SK-N-SH (cell line): Measurements from ENCODE around the gene PTPN23. TPM values are rescaled to one million over a fixed set of nuclear protein-coding genes. Genes with fewer than 3 reads are reported as not detected.

Experiments used
- CTCF ChIA-PET: fragments of 300-600, 350-600 bp; formaldehyde crosslinking; extraction: SDS; loops from one replicate; lab custom pipeline; 2021; lab: Yijun Ruan, JAX
- POLR2A ChIA-PET: fragments of 350-600 bp; sonication (Branson Sonifier 250); formaldehyde crosslinking; extraction: SDS; loops from one replicate; lab custom pipeline; 2020; ENCODE audit warnings: antibody characterized with exemption, inconsistent platforms; lab: Yijun Ruan, JAX
- DNase-seq: peaks from one replicate; pipeline ENCODE4 v3.0.0; 2012
- H2AFZ ChIP-seq: fragments of 200-600 bp; sonication (generic); 2 replicates; pipeline ENCODE4 v1.8.1; 2016; ENCODE audit warnings: antibody characterized with exemption, mild to moderate bottlenecking, low read depth
- H3F3A ChIP-seq: fragments of 200-600 bp; sonication (generic); replicated peaks from 2 replicates; pipeline ENCODE3; 2016; ENCODE audit warnings: antibody characterized with exemption, mild to moderate bottlenecking; ENCODE audit not compliant: insufficient read depth
- H3K27ac ChIP-seq, 2 experiments: fragments of 200-500 bp in 1 of 2; fragments of 200-600 bp in 1 of 2; sonication (Bioruptor generic) in 1 of 2; sonication (generic), shearing (Covaris generic) in 1 of 2; 2 replicates each; pipeline versions ENCODE4 v1.5.1 to v1.6.1; 2014 to 2016; ENCODE audit warnings: low read depth in 2 of 2, inconsistent platforms in 1 of 2, low read length in 1 of 2, mild to moderate bottlenecking in 1 of 2, mixed read lengths in 1 of 2
- H3K27me3 ChIP-seq: fragments of 200-600 bp; sonication (generic), shearing (Covaris generic); 2 replicates; pipeline ENCODE4 v1.6.1; 2016; ENCODE audit warnings: mixed run types; ENCODE audit not compliant: insufficient read depth
- H3K36me3 ChIP-seq, 2 experiments: fragments of 200-500 bp in 1 of 2; fragments of 200-600 bp in 1 of 2; sonication (Bioruptor generic) in 1 of 2; sonication (generic) in 1 of 2; replicated peaks in 1 of 2; 2 replicates each; pipeline versions ENCODE3 to v1.5.1; 2014 to 2016; ENCODE audit warnings: low read length in 1 of 2, mild to moderate bottlenecking in 1 of 2; ENCODE audit not compliant: insufficient read depth in 2 of 2, control insufficient read depth in 1 of 2
- H3K4me1 ChIP-seq, 2 experiments: fragments of 200-500 bp in 1 of 2; fragments of 200-600 bp in 1 of 2; sonication (Bioruptor generic) in 1 of 2; sonication (generic), shearing (Covaris generic) in 1 of 2; 2 replicates each; pipeline versions ENCODE4 v1.5.1 to v1.6.1; 2014 to 2016; ENCODE audit warnings: low read depth in 1 of 2, low read length in 1 of 2, mixed run types in 1 of 2; ENCODE audit not compliant: insufficient read depth in 2 of 2, control insufficient read depth in 1 of 2
- H3K4me2 ChIP-seq: fragments of 200-600 bp; sonication (generic), shearing (Covaris generic); 2 replicates; pipeline ENCODE4 v1.6.1; 2017; ENCODE audit warnings: mixed run types
- H3K4me3 ChIP-seq, 2 experiments: fragments of 200-500 bp in 1 of 2; fragments of 200-600 bp in 1 of 2; sonication (Bioruptor generic) in 1 of 2; sonication (generic), shearing (Covaris generic) in 1 of 2; 2 replicates each; pipeline versions ENCODE4 v1.5.1 to v1.8.1; 2014 to 2016; ENCODE audit warnings: low read depth in 2 of 2, inconsistent platforms in 1 of 2, low read length in 1 of 2, mild to moderate bottlenecking in 1 of 2, mixed read lengths in 1 of 2, moderate library complexity in 1 of 2
- H3K79me2 ChIP-seq: fragments of 200-600 bp; sonication (generic); 2 replicates; pipeline ENCODE4 v1.8.1; 2017; ENCODE audit warnings: mild to moderate bottlenecking; ENCODE audit not compliant: insufficient read depth
- H3K9ac ChIP-seq: fragments of 200-600 bp; sonication (generic); 2 replicates; pipeline ENCODE4 v1.6.1; 2017; ENCODE audit warnings: mixed run types
- H3K9me2 ChIP-seq: fragments of 200-600 bp; sonication (generic); 2 replicates; pipeline ENCODE4 v1.6.1; 2017; ENCODE audit warnings: mixed run types
- H3K9me3 ChIP-seq: fragments of 200-600 bp; sonication (generic); 2 replicates; pipeline ENCODE4 v1.6.1; 2017; ENCODE audit warnings: mixed run types, mild to moderate bottlenecking, moderate library complexity
- H4K20me1 ChIP-seq: fragments of 200-600 bp; sonication (generic); 2 replicates; pipeline ENCODE4 v1.6.1; 2017; ENCODE audit warnings: mild to moderate bottlenecking, mixed run types; ENCODE audit not compliant: insufficient read depth
- CHD2 ChIP-seq: fragments of 150-350 bp; IDR thresholded peaks from 2 replicates; pipeline ENCODE4 v1.6.1; 2018; ENCODE audit warnings: low read length; ENCODE audit not compliant: partially characterized antibody
- EZH2phosphoT487 ChIP-seq: fragments of 200-600 bp; sonication (generic); IDR thresholded peaks from 2 replicates; pipeline ENCODE4 v1.6.1; 2017; ENCODE audit warnings: low read depth, mixed run types, mild to moderate bottlenecking, antibody characterized with exemption, moderate library complexity, borderline replicate concordance
- FOSL2 ChIP-seq: IDR thresholded peaks from 2 replicates; pipeline ENCODE4 v1.4.0; 2012; ENCODE audit warnings: low read depth, mild to moderate bottlenecking, moderate library complexity, borderline replicate concordance
- FOXJ3 ChIP-seq: sonication (generic); formaldehyde crosslinking; IDR thresholded peaks from 2 replicates; pipeline ENCODE4 v1.5.1; 2020; ENCODE audit warnings: mild to moderate bottlenecking, missing genetic modification reagents
- GABPA ChIP-seq: IDR thresholded peaks from 2 replicates; pipeline ENCODE4 v1.4.0; 2012; ENCODE audit warnings: low read depth, mild to moderate bottlenecking
- GATA2 ChIP-seq: sonication (generic); formaldehyde crosslinking; IDR thresholded peaks from 2 replicates; pipeline ENCODE4 v1.5.0; 2020; ENCODE audit warnings: mild to moderate bottlenecking, missing genetic modification reagents
- JUND ChIP-seq: IDR thresholded peaks from 2 replicates; pipeline ENCODE4 v1.4.0; 2012
- MXI1 ChIP-seq: IDR thresholded peaks from 2 replicates; pipeline ENCODE4 v1.6.1; 2012; ENCODE audit warnings: mild to moderate bottlenecking, low read depth, low read length, improper control_type of control experiment
- NRF1 ChIP-seq: IDR thresholded peaks from 2 replicates; pipeline ENCODE4 v1.6.1; 2012; ENCODE audit warnings: low read depth, mild to moderate bottlenecking, low read length
- RCOR1 ChIP-seq: fragments of 150-350 bp; IDR thresholded peaks from 2 replicates; pipeline ENCODE4 v1.6.1; 2017; ENCODE audit warnings: antibody characterized with exemption, low read length
- TAF1 ChIP-seq: IDR thresholded peaks from 2 replicates; pipeline ENCODE4 v1.6.1; 2012; ENCODE audit warnings: low read depth, mild to moderate bottlenecking, low read length, moderate library complexity, borderline replicate concordance
- YY1 ChIP-seq: IDR thresholded peaks from 2 replicates; pipeline ENCODE4 v1.4.0; 2012; ENCODE audit warnings: low read depth, mild to moderate bottlenecking
- WGBS: methylation state at CpG from one replicate; pipeline ENCODE4 v1.1.6; 2017; ENCODE audit warnings: low lambda C conversion rate; 5-methylcytosine and 5-hydroxymethylcytosine counted together
- polyA plus RNA-seq, 3 experiments: library from polyadenylated mRNA; depleted of rRNA; stranded (reverse); fragments of >200 nt; gene quantifications; 2 replicates each; pipeline ENCODE4 v1.2.3, GENCODE V29; 2012
- TF ChIP-seq, protein P1 (sequence below): IDR thresholded peaks from 2 replicates; pipeline ENCODE4 v1.6.1; 2012; ENCODE audit warnings: mild to moderate bottlenecking, low read depth, low read length, moderate library complexity
- TF ChIP-seq, protein P2 (sequence below): IDR thresholded peaks from 2 replicates; pipeline ENCODE4; 2012
- TF ChIP-seq, protein P3 (sequence below): IDR thresholded peaks from 2 replicates; pipeline ENCODE4 v1.4.0; 2012; ENCODE audit warnings: low read depth, borderline replicate concordance
- TF ChIP-seq, protein P4 (sequence below): fragments of 150-350 bp; IDR thresholded peaks from 2 replicates; pipeline ENCODE4 v1.6.1; 2016; ENCODE audit warnings: mild to moderate bottlenecking, low read depth, low read length
- TF ChIP-seq, protein P5 (sequence below): IDR thresholded peaks from 2 replicates; pipeline ENCODE4 v1.4.0; 2012; ENCODE audit warnings: low read depth, borderline replicate concordance
- TF ChIP-seq, protein P6 (sequence below): IDR thresholded peaks from 2 replicates; pipeline ENCODE4 v1.4.0; 2012; ENCODE audit warnings: low read depth

The PTPN23 gene
- polyA plus RNA-seq, 1 of the 3 experiments (the other 2 are of a cell fraction): 10.9 TPM

DNA sequence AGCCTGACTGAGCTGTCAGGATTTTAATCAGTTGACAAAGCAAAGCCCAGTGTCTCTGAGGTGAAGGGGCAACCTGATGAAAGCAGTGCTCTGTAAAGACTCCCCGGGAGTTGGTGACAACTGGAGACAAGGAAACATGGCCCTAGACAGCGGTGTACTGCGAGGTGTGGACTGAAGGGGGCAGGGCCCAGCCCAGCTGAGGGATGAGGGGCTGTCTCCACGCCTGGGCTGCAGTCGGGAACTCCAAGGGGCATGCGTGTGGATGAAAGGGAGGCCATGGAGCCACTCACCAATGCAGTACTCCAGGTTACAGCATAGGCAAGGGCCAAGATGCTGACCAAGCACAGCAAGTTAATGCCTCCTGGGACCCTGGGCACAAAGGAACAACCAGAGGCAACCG lies 49.8 kb downstream of the PTPN23 start:
- Histone ChIP-seq H3F3A (no peaks in the 10 kb centered on the region), H3K4me3 (no peak overlapping the region), H3K9me3 (no peaks in the 10 kb centered on the region), H3K27ac (no peak overlapping the region), H3K36me3 (peaks cover 21 to 36% of the 10 kb centered on the region in 2 experiments), H3K79me2 (no peaks in the 10 kb centered on the region), H3K9ac (no peak overlapping the region), H3K27me3 (no peaks in the 10 kb centered on the region), H3K4me1 (no peaks in the 10 kb centered on the region), H3K4me2 (no peak overlapping the region), H4K20me1 (no peaks in the 10 kb centered on the region), H3K9me2 (no peaks in the 10 kb centered on the region), H2AFZ (no peak overlapping the region)
- TF ChIP-seq FOXJ3 (CRISPR knock-in tag): no peak
- TF ChIP-seq GATA2 (CRISPR knock-in tag): no peak
- TF ChIP-seq JUND: no peak
- TF ChIP-seq, protein P1, sequence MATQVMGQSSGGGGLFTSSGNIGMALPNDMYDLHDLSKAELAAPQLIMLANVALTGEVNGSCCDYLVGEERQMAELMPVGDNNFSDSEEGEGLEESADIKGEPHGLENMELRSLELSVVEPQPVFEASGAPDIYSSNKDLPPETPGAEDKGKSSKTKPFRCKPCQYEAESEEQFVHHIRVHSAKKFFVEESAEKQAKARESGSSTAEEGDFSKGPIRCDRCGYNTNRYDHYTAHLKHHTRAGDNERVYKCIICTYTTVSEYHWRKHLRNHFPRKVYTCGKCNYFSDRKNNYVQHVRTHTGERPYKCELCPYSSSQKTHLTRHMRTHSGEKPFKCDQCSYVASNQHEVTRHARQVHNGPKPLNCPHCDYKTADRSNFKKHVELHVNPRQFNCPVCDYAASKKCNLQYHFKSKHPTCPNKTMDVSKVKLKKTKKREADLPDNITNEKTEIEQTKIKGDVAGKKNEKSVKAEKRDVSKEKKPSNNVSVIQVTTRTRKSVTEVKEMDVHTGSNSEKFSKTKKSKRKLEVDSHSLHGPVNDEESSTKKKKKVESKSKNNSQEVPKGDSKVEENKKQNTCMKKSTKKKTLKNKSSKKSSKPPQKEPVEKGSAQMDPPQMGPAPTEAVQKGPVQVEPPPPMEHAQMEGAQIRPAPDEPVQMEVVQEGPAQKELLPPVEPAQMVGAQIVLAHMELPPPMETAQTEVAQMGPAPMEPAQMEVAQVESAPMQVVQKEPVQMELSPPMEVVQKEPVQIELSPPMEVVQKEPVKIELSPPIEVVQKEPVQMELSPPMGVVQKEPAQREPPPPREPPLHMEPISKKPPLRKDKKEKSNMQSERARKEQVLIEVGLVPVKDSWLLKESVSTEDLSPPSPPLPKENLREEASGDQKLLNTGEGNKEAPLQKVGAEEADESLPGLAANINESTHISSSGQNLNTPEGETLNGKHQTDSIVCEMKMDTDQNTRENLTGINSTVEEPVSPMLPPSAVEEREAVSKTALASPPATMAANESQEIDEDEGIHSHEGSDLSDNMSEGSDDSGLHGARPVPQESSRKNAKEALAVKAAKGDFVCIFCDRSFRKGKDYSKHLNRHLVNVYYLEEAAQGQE: no peak
- TF ChIP-seq MXI1: no peak
- no peak for TF ChIP-seq NRF1
- TF ChIP-seq TAF1: no peak
- no peak for TF ChIP-seq RCOR1
- TF ChIP-seq CHD2: no peak
- no peak for TF ChIP-seq FOSL2
- TF ChIP-seq, protein P2, sequence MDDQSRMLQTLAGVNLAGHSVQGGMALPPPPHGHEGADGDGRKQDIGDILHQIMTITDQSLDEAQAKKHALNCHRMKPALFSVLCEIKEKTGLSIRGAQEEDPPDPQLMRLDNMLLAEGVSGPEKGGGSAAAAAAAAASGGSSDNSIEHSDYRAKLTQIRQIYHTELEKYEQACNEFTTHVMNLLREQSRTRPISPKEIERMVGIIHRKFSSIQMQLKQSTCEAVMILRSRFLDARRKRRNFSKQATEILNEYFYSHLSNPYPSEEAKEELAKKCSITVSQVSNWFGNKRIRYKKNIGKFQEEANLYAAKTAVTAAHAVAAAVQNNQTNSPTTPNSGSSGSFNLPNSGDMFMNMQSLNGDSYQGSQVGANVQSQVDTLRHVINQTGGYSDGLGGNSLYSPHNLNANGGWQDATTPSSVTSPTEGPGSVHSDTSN: no peak
- TF ChIP-seq, protein P3, sequence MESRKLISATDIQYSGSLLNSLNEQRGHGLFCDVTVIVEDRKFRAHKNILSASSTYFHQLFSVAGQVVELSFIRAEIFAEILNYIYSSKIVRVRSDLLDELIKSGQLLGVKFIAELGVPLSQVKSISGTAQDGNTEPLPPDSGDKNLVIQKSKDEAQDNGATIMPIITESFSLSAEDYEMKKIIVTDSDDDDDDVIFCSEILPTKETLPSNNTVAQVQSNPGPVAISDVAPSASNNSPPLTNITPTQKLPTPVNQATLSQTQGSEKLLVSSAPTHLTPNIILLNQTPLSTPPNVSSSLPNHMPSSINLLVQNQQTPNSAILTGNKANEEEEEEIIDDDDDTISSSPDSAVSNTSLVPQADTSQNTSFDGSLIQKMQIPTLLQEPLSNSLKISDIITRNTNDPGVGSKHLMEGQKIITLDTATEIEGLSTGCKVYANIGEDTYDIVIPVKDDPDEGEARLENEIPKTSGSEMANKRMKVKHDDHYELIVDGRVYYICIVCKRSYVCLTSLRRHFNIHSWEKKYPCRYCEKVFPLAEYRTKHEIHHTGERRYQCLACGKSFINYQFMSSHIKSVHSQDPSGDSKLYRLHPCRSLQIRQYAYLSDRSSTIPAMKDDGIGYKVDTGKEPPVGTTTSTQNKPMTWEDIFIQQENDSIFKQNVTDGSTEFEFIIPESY: no peak
- TF ChIP-seq, protein P4, sequence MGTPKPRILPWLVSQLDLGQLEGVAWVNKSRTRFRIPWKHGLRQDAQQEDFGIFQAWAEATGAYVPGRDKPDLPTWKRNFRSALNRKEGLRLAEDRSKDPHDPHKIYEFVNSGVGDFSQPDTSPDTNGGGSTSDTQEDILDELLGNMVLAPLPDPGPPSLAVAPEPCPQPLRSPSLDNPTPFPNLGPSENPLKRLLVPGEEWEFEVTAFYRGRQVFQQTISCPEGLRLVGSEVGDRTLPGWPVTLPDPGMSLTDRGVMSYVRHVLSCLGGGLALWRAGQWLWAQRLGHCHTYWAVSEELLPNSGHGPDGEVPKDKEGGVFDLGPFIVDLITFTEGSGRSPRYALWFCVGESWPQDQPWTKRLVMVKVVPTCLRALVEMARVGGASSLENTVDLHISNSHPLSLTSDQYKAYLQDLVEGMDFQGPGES: no peak
- TF ChIP-seq GABPA: no peak
- TF ChIP-seq EZH2phosphoT487: no peak
- TF ChIP-seq, protein P5, sequence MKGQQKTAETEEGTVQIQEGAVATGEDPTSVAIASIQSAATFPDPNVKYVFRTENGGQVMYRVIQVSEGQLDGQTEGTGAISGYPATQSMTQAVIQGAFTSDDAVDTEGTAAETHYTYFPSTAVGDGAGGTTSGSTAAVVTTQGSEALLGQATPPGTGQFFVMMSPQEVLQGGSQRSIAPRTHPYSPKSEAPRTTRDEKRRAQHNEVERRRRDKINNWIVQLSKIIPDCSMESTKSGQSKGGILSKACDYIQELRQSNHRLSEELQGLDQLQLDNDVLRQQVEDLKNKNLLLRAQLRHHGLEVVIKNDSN: no peak
- TF ChIP-seq YY1: no peak
- TF ChIP-seq, protein P6, sequence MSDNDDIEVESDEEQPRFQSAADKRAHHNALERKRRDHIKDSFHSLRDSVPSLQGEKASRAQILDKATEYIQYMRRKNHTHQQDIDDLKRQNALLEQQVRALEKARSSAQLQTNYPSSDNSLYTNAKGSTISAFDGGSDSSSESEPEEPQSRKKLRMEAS: no peak
- DNase-seq: no peak
- CTCF ChIA-PET: interaction anchor here (3.0 kb wide), 1 partner anchor 10 kb away, joined by 16 read pairs; no protein-coding TSS in a partner anchor
- WGBS: 96% methylated on average over 7 of the region's 7 CpGs
- POLR2A ChIA-PET: no interaction called here
